Measurements from ENCODE around the gene CPNE4.

The CPNE4 gene

DNA sequence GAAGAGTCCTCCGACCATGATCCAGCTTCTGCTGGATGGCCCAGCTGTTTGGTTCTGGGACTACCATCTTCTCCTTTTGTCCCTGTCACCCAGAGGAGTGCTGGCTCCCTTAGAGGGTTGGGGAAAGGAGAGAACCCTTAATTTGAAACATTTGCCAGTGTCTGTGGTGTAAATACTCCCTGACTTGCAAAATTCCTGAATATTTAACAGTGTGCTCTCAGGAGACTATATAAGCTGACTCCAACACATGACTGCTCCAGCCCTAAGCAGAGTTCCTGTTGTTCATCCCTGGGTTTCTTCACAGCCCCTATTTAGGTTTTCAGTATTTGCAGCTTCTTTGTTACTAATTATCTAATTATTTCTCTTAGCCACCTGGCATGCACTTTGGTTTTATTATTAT lies 133.1 kb downstream of the CPNE4 start:
- DNase-seq (ENCODE audit: low spot score): no peak
- Histone ChIP-seq H3K27ac (ENCODE audit: poor library complexity, severe bottlenecking) (no peak overlapping the region), H3K4me3 (ENCODE audit: severe bottlenecking) (no peak overlapping the region), H3K4me1 (ENCODE audit: insufficient read depth, poor library complexity, severe bottlenecking) (peaks cover 4% of the 10 kb centered on the region), H3K9me3 (ENCODE audit: severe bottlenecking) (no peaks in the 10 kb centered on the region), H3K36me3 (ENCODE audit: low read depth) (no peaks in the 10 kb centered on the region), H3K27me3 (ENCODE audit: insufficient read depth, poor library complexity, severe bottlenecking) (no peaks in the 10 kb centered on the region)
- no peak for ATAC-seq (ENCODE audit: low read depth)
- TF ChIP-seq, protein P1, sequence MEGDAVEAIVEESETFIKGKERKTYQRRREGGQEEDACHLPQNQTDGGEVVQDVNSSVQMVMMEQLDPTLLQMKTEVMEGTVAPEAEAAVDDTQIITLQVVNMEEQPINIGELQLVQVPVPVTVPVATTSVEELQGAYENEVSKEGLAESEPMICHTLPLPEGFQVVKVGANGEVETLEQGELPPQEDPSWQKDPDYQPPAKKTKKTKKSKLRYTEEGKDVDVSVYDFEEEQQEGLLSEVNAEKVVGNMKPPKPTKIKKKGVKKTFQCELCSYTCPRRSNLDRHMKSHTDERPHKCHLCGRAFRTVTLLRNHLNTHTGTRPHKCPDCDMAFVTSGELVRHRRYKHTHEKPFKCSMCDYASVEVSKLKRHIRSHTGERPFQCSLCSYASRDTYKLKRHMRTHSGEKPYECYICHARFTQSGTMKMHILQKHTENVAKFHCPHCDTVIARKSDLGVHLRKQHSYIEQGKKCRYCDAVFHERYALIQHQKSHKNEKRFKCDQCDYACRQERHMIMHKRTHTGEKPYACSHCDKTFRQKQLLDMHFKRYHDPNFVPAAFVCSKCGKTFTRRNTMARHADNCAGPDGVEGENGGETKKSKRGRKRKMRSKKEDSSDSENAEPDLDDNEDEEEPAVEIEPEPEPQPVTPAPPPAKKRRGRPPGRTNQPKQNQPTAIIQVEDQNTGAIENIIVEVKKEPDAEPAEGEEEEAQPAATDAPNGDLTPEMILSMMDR (IDR thresholded peaks at IDR 0.05; ENCODE audit: poor library complexity, severe bottlenecking): no peak

DNA sequence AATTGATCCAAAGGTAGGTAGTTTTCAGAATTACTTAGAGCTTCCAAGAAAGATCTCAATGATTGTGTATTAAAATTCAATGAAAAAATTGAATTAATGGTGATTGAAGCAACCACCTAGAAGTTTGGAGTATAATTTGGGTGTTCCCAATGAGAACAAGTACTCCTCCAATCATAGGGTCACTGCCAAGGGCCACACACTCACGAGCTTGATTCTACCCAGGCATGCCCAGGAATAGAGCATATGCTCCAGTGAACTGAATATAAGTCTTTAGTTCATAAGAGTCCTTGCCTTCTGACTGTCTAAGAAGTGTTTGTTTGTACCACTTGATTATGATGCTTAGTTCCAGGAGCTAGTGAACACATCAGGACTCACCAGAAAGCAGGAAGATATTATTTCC lies 133.9 kb downstream of the CPNE4 start:
- ATAC-seq (ENCODE audit: low read depth) (no peak), DNase-seq (ENCODE audit: low spot score) (no peak)
- Histone ChIP-seq H3K27me3 (ENCODE audit: insufficient read depth, poor library complexity, severe bottlenecking) (no peaks in the 10 kb centered on the region), H3K36me3 (ENCODE audit: low read depth) (no peaks in the 10 kb centered on the region), H3K27ac (ENCODE audit: poor library complexity, severe bottlenecking) (no peak overlapping the region), H3K4me3 (ENCODE audit: severe bottlenecking) (no peak overlapping the region), H3K9me3 (ENCODE audit: severe bottlenecking) (no peaks in the 10 kb centered on the region), H3K4me1 (ENCODE audit: insufficient read depth, poor library complexity, severe bottlenecking) (peaks cover 4% of the 10 kb centered on the region)
- TF ChIP-seq, protein P1 (IDR thresholded peaks at IDR 0.05; ENCODE audit: poor library complexity, severe bottlenecking): no peak

DNA sequence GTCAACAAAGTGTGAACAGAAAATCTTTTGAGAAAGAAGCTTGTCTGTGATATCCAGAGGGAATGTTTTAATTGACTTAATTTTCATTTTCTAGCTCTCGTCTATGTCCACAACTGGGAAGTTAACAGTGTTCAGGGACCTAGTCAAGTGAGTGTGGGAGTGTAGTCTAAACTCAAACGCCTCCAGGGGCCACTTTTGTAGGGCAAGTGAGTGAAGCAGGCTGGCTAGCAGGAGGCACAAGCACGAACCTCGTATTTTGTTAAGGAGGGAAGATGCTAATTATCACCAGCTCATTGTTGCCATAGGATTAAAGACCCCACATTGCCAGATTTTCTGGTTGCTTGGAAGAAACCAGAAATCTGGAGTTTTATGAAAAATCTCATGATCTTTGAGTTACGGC lies 135.8 kb downstream of the CPNE4 start:
- ATAC-seq (ENCODE audit: low read depth): no peak
- Histone ChIP-seq H3K36me3 (ENCODE audit: low read depth) (no peaks in the 10 kb centered on the region), H3K4me3 (ENCODE audit: severe bottlenecking) (no peak overlapping the region), H3K4me1 (ENCODE audit: insufficient read depth, poor library complexity, severe bottlenecking) (peaks cover 4% of the 10 kb centered on the region), H3K27me3 (ENCODE audit: insufficient read depth, poor library complexity, severe bottlenecking) (no peaks in the 10 kb centered on the region), H3K27ac (ENCODE audit: poor library complexity, severe bottlenecking) (no peak overlapping the region), H3K9me3 (ENCODE audit: severe bottlenecking) (no peaks in the 10 kb centered on the region)
- no peak for DNase-seq (ENCODE audit: low spot score)
- TF ChIP-seq, protein P1 (IDR thresholded peaks at IDR 0.05; ENCODE audit: poor library complexity, severe bottlenecking): no peak

DNA sequence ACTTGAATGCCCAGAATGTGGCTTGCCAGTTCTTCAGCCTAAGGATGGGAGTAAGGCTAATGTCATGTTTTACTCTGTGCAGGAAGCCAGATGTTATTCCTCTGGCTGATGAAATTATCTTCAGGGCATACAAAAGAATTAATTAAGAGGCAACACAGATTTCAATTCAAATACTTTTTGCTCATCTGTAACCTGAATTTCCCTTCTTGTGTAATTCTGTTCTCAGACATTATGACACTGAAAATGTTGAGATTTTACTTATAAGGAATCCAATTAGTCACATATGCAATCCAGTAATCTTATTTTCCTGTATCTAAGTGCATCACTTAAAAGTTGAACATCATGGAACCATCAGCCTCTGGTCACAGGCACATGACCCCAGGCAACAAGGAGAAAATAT lies 136.5 kb downstream of the CPNE4 start:
- Histone ChIP-seq H3K36me3 (ENCODE audit: low read depth) (no peaks in the 10 kb centered on the region), H3K9me3 (ENCODE audit: severe bottlenecking) (no peaks in the 10 kb centered on the region), H3K4me1 (ENCODE audit: insufficient read depth, poor library complexity, severe bottlenecking) (no peaks in the 10 kb centered on the region), H3K27me3 (ENCODE audit: insufficient read depth, poor library complexity, severe bottlenecking) (peaks cover 3% of the 10 kb centered on the region), H3K4me3 (ENCODE audit: severe bottlenecking) (no peak overlapping the region), H3K27ac (ENCODE audit: poor library complexity, severe bottlenecking) (no peak overlapping the region)
- TF ChIP-seq, protein P1 (IDR thresholded peaks at IDR 0.05; ENCODE audit: poor library complexity, severe bottlenecking): no peak
- ATAC-seq (ENCODE audit: low read depth) (no peak), DNase-seq (ENCODE audit: low spot score) (no peak)

DNA sequence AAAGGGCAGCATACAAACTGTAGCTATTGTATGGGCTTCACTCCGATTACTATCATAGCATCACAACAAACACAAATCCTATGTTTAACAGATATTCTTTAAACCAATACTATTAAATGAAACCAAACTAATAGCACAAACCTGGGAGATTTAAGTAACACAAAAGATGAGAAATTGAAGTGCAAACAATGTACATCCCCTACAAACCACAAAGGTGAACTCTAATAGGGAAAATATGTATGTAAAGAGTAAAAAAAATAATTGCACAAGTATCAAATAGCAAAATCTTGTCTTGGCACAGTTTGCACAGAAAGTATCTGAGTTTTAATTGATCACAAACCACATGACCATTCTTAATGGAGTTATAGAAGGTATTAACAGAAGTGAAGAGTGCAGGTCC lies 138.5 kb downstream of the CPNE4 start:
- Histone ChIP-seq H3K27me3 (ENCODE audit: insufficient read depth, poor library complexity, severe bottlenecking) (peaks cover 3% of the 10 kb centered on the region), H3K27ac (ENCODE audit: poor library complexity, severe bottlenecking) (no peak overlapping the region), H3K9me3 (ENCODE audit: severe bottlenecking) (no peaks in the 10 kb centered on the region), H3K4me1 (ENCODE audit: insufficient read depth, poor library complexity, severe bottlenecking) (no peaks in the 10 kb centered on the region), H3K4me3 (ENCODE audit: severe bottlenecking) (no peak overlapping the region), H3K36me3 (ENCODE audit: low read depth) (no peaks in the 10 kb centered on the region)
- ATAC-seq (ENCODE audit: low read depth): peak; percentile 50; the same call in 1 of the 3 replicates
- TF ChIP-seq, protein P1 (IDR thresholded peaks at IDR 0.05; ENCODE audit: poor library complexity, severe bottlenecking): no peak
- no peak for DNase-seq (ENCODE audit: low spot score)
